ENCODE data around the gene SKIC8. TPM values are rescaled to one million over a fixed set of nuclear protein-coding genes. Genes with fewer than 3 reads are reported as not detected.

Gene SKIC8
- total and polyA plus RNA-seq, 3 donors from 2014 or later, result 82.3 to 135 (median 93.1) TPM

DNA sequence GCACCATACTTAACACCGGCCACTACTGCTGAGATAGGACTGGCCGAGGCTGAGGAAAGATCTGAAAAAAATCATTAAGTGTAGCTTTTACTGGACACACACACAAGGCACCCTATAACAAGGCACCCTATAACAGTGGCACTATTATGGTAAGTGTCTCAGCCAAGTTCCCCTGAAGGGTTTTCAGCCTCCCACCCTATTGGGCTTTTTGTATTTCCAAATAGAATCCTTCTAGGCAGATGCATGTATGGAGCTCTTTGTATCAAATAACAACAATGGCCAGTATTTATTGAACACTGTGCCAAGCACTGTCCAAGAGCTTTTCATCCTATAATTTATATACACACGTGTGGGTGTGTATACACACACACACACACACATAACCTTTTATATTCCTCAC is 41.7 kb downstream of the SKIC8 start:
- Histone ChIP-seq H3K4me1 (no peaks in the 10 kb centered on the region), H3K4me3 (no peak overlapping the region), H3K27me3 (no peaks in the 10 kb centered on the region), H3K9me3 (no peaks in the 10 kb centered on the region), H3K27ac (no peak overlapping the region), H3K36me3 (ENCODE audit: low read depth, missing control alignments) (no peaks in the 10 kb centered on the region)
- no peak for DNase-seq
- WGBS, 2 donors, result 81 to 82% methylated on average over 3 of the region's 3 CpGs
- intact Hi-C loops (cut with DNase I; ENCODE audit: low total_unique reads), result no loop called here
- TF ChIP-seq, protein P1, sequence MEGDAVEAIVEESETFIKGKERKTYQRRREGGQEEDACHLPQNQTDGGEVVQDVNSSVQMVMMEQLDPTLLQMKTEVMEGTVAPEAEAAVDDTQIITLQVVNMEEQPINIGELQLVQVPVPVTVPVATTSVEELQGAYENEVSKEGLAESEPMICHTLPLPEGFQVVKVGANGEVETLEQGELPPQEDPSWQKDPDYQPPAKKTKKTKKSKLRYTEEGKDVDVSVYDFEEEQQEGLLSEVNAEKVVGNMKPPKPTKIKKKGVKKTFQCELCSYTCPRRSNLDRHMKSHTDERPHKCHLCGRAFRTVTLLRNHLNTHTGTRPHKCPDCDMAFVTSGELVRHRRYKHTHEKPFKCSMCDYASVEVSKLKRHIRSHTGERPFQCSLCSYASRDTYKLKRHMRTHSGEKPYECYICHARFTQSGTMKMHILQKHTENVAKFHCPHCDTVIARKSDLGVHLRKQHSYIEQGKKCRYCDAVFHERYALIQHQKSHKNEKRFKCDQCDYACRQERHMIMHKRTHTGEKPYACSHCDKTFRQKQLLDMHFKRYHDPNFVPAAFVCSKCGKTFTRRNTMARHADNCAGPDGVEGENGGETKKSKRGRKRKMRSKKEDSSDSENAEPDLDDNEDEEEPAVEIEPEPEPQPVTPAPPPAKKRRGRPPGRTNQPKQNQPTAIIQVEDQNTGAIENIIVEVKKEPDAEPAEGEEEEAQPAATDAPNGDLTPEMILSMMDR (IDR thresholded peaks at IDR 0.05), result no peak
- TF ChIP-seq POLR2A (IDR thresholded peaks at IDR 0.05), result no peak

GRCh38 chr15:78256044-78256437 is 43.4 kb downstream of the SKIC8 start:
- H3K9me3 ChIP-seq, result no peaks in the 10 kb centered on the region
- DNase-seq, result no peak
- H3K27me3 ChIP-seq, result no peaks in the 10 kb centered on the region
- no peak overlapping the region for H3K4me3 ChIP-seq
- WGBS, 2 donors, result 77 to 92% methylated on average over 3 of the region's 3 CpGs
- H3K4me1 ChIP-seq, result no peaks in the 10 kb centered on the region
- H3K27ac ChIP-seq, result no peak overlapping the region
- intact Hi-C loops (cut with DNase I; ENCODE audit: low total_unique reads), result no loop called here
- TF ChIP-seq POLR2A (IDR thresholded peaks at IDR 0.05), result no peak
- TF ChIP-seq, protein P1 (IDR thresholded peaks at IDR 0.05), result no peak
- H3K36me3 ChIP-seq (ENCODE audit: low read depth, missing control alignments), result no peaks in the 10 kb centered on the region

DNA sequence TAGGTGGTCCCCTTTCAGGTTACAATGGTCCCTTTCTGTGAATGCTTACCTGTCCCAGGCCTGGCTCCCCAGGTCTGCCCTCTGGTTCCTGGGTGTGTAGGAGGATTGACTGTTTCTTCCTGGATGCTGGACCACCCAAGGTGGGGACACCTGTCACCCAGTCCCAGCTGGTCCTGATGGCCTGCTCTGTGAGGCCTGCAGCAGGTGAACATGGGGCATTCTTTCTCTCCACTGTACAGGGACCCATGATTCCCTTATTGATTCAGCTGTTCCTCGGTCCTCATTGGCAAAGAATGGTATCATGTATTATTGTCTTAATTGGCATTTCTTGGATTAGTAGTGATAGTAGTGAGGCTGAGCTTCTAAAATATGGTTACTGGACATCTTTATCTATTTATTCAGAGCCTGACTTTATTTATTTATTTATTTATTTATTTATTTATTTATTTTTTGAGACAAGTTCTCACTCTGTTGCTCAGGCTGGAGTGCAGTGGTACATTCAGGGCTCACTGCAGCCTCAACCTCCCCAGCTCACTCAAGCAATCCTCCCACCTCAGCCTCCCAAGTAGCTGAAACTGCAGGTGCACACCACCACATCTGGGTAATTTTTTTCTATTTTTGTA is 43.9 kb downstream of the SKIC8 start:
- WGBS, 2 donors, result 95 to 97% methylated on average over 1 of the region's 1 CpG
- H3K4me3 ChIP-seq, result no peak overlapping the region
- DNase-seq, result no peak
- intact Hi-C loops (cut with DNase I; ENCODE audit: low total_unique reads), result no loop called here
- no peak for TF ChIP-seq POLR2A (IDR thresholded peaks at IDR 0.05)
- TF ChIP-seq, protein P1 (IDR thresholded peaks at IDR 0.05), result no peak
- H3K27ac ChIP-seq, result no peak overlapping the region
- no peaks in the 10 kb centered on the region for H3K4me1 ChIP-seq
- no peaks in the 10 kb centered on the region for H3K27me3 ChIP-seq
- H3K9me3 ChIP-seq, result no peaks in the 10 kb centered on the region
- no peaks in the 10 kb centered on the region for H3K36me3 ChIP-seq (ENCODE audit: low read depth, missing control alignments)

DNA sequence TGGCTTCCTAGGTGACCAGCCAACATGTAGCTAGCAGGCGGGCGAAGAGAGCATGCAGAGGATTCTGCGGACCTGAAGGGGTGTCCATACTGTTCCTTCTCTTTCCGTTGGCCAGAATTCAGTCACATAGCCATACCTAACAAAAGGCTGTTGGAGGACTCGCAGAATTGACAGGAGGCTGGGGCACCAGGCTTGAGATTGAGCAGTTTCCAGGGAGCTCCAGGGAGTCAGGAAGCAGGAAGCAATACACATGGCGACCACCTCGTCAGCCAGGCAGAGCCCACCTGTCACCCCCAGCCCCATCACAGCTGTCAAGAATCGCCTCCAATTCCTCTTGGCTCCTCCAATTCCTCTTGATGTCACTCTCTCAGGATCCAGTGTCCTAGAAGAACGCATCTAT is 48.3 kb downstream of the SKIC8 start:
- WGBS, 2 donors, result 76 to 86% methylated on average over 4 to 9 of the region's 9 CpGs

More for the DNA sequence above, 48.3 kb downstream of the SKIC8 start:
- H3K9me3 ChIP-seq, result no peaks in the 10 kb centered on the region
- no peaks in the 10 kb centered on the region for H3K36me3 ChIP-seq (ENCODE audit: low read depth, missing control alignments)
- H3K4me1 ChIP-seq, result no peaks in the 10 kb centered on the region
- no peak overlapping the region for H3K4me3 ChIP-seq
- DNase-seq, result no peak
- intact Hi-C loops (cut with DNase I; ENCODE audit: low total_unique reads), result no loop called here
- TF ChIP-seq, protein P1 (IDR thresholded peaks at IDR 0.05), result no peak
- no peak for TF ChIP-seq POLR2A (IDR thresholded peaks at IDR 0.05)
- no peak overlapping the region for H3K27ac ChIP-seq
- no peaks in the 10 kb centered on the region for H3K27me3 ChIP-seq
